Activated CD8-positive, alpha-beta T cell treated with anti-CD3 and anti-CD28 coated beads for 36 hours (primary cell): ENCODE results near the gene ITPR1. TPM values are rescaled to one million over a fixed set of nuclear protein-coding genes. Genes with fewer than 3 reads are reported as not detected.

Experiments used
- ATAC-seq: fragments of 200-7000 bp; cut with Tn5 transposase; one replicate; pipeline ENCODE4 v1.10.0; 2021; ENCODE audit warnings: mild to moderate bottlenecking, moderate library complexity
- CTCF ChIA-PET: fragments of 350-600 bp; sonication (Branson Sonifier 250); formaldehyde crosslinking; loops from one replicate; lab custom pipeline; 2021; ENCODE audit warnings: antibody characterized with exemption; lab: Charles Lee
- POLR2A ChIA-PET: fragments of 350-600 bp; sonication (Branson Sonifier 250); formaldehyde crosslinking; loops from one replicate; lab custom pipeline; 2021; ENCODE audit warnings: antibody characterized with exemption; lab: Charles Lee
- DNase-seq: peaks from one replicate; pipeline ENCODE4 v3.0.0-alpha.2; 2020
- H3K27ac Mint-ChIP-seq: one replicate; pipeline ENCODE4 v1.8.0; 2021; ENCODE audit warnings: mild to moderate bottlenecking, mixed read lengths
- H3K27me3 Mint-ChIP-seq: one replicate; pipeline ENCODE4 v1.8.0; 2021; ENCODE audit warnings: mixed read lengths
- H3K36me3 Mint-ChIP-seq: one replicate; pipeline ENCODE4 v1.8.0; 2021; ENCODE audit warnings: low read depth, mixed read lengths
- H3K4me1 Mint-ChIP-seq: one replicate; pipeline ENCODE4 v1.8.0; 2021; ENCODE audit warnings: low read depth, mixed read lengths
- H3K4me3 Mint-ChIP-seq: one replicate; pipeline ENCODE4 v1.8.0; 2021; ENCODE audit warnings: mild to moderate bottlenecking, moderate library complexity, mixed read lengths
- H3K9me3 Mint-ChIP-seq: one replicate; pipeline ENCODE4 v1.8.0; 2021; ENCODE audit warnings: mixed read lengths
- intact Hi-C: fragments of 100-400 bp; cut with micrococcal nuclease; formaldehyde crosslinking; loops from one replicate; pipeline ENCODE4 v1.10.0; 2022
- total RNA-seq, 2 experiments: library from RNA; stranded (reverse); gene quantifications; one replicate each; pipeline ENCODE4 v1.2.3, GENCODE V29; 2021
- TF ChIP-seq, protein P1 (sequence below): fragments of 200-600 bp; IDR thresholded peaks from one replicate; pipeline ENCODE4 v1.8.0; 2022; ENCODE audit warnings: antibody characterized with exemption, mild to moderate bottlenecking

The ITPR1 gene
- total RNA-seq, 2 experiments from 2014 or later: 93.9 to 98.2 TPM

DNA sequence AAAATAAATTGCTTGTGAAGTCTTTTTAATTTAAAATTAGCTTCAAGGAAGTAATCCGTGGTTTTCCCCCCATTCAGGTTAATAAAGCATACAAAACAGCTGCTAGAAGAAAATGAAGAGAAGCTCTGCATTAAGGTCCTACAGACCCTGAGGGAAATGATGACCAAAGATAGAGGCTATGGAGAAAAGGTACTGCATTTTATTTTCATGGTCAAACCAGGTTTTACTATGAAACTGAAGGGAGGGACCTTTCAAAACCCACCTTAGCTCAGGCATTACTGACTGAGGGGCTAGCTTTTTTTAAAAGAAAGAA is 218.5 kb downstream of the ITPR1 start:
- ATAC-seq (no peak), DNase-seq (no peak)
- TF ChIP-seq, protein P1, sequence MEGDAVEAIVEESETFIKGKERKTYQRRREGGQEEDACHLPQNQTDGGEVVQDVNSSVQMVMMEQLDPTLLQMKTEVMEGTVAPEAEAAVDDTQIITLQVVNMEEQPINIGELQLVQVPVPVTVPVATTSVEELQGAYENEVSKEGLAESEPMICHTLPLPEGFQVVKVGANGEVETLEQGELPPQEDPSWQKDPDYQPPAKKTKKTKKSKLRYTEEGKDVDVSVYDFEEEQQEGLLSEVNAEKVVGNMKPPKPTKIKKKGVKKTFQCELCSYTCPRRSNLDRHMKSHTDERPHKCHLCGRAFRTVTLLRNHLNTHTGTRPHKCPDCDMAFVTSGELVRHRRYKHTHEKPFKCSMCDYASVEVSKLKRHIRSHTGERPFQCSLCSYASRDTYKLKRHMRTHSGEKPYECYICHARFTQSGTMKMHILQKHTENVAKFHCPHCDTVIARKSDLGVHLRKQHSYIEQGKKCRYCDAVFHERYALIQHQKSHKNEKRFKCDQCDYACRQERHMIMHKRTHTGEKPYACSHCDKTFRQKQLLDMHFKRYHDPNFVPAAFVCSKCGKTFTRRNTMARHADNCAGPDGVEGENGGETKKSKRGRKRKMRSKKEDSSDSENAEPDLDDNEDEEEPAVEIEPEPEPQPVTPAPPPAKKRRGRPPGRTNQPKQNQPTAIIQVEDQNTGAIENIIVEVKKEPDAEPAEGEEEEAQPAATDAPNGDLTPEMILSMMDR: peak; percentile 46
- Mint-ChIP-seq H3K36me3 (peaks cover 45% of the 10 kb centered on the region), H3K9me3 (no peaks in the 10 kb centered on the region), H3K4me1 (peaks cover 11% of the 10 kb centered on the region), H3K4me3 (no peak overlapping the region), H3K27me3 (no peaks in the 10 kb centered on the region), H3K27ac (peak overlapping the region; percentile 16)
- ChIA-PET POLR2A (interaction anchor here (0.7 to 2.2 kb wide), 8 partner anchors 15 to 340 kb away, joined by 3 to 11 read pairs (median 4); no protein-coding TSS in a partner anchor), CTCF (interaction anchor here (0.5 to 4.0 kb wide), 103 partner anchors 9 to 744 kb away, joined by 3 to 153 read pairs (median 5); partner anchors contain the start of gene BHLHE40)
- intact Hi-C loops: loop anchor here (1.0 kb wide), 1 partner anchor 347 kb away; no protein-coding TSS in a partner anchor

- Mint-ChIP-seq H3K4me3 (no peak overlapping the region), H3K36me3 (peaks cover 41% of the 10 kb centered on the region), H3K27me3 (no peaks in the 10 kb centered on the region), H3K9me3 (no peaks in the 10 kb centered on the region), H3K27ac (no peak overlapping the region), H3K4me1 (peaks cover 11% of the 10 kb centered on the region)
- ChIA-PET CTCF (interaction anchor here (0.5 to 4.0 kb wide), 102 partner anchors 8 to 744 kb away, joined by 3 to 153 read pairs (median 5); partner anchors contain the start of gene BHLHE40), POLR2A (interaction anchor here (0.7 to 2.2 kb wide), 8 partner anchors 15 to 340 kb away, joined by 3 to 11 read pairs (median 4); no protein-coding TSS in a partner anchor)
- intact Hi-C loops: no loop called here
- DNase-seq: no peak
- ATAC-seq: no peak
- TF ChIP-seq, protein P1: no peak
These were observed 219.0 kb downstream of the ITPR1 start for GRCh38 chr3:4712109-4712508.

- CTCF ChIA-PET: interaction anchor here (0.9 to 5.4 kb wide), 5 partner anchors 262 to 345 kb away, joined by 3 to 17 read pairs (median 3); no protein-coding TSS in a partner anchor
- peak overlapping the region; percentile 24 for H3K27ac Mint-ChIP-seq
These were observed 220.9 kb downstream of the ITPR1 start for GRCh38 chr3:4714045-4714444.

GRCh38 chr3:4716266-4716665 is 223.1 kb downstream of the ITPR1 start:
- ChIA-PET CTCF (interaction anchor here (0.9 to 5.4 kb wide), 10 partner anchors 12 to 341 kb away, joined by 3 to 17 read pairs (median 4); no protein-coding TSS in a partner anchor), POLR2A (no interaction called here)
- peaks cover 7% of the 10 kb centered on the region for H3K4me1 Mint-ChIP-seq
- peaks cover 29% of the 10 kb centered on the region for H3K36me3 Mint-ChIP-seq
- ATAC-seq (no peak), DNase-seq (no peak)
- TF ChIP-seq, protein P1: no peak
- no peaks in the 10 kb centered on the region for H3K27me3 Mint-ChIP-seq
- no peak overlapping the region for H3K27ac Mint-ChIP-seq
- H3K4me3 Mint-ChIP-seq: no peak overlapping the region
- no peaks in the 10 kb centered on the region for H3K9me3 Mint-ChIP-seq
- intact Hi-C loops: no loop called here

More at GRCh38 chr3:4714045-4714444, 220.9 kb downstream of the ITPR1 start:
- H3K4me1 Mint-ChIP-seq: peaks cover 3% of the 10 kb centered on the region
- DNase-seq (no peak), ATAC-seq (no peak)
- intact Hi-C loops: no loop called here
- H3K4me3 Mint-ChIP-seq: no peak overlapping the region
- peaks cover 36% of the 10 kb centered on the region for H3K36me3 Mint-ChIP-seq
- no peaks in the 10 kb centered on the region for H3K9me3 Mint-ChIP-seq
- TF ChIP-seq, protein P1: no peak
- POLR2A ChIA-PET: interaction anchor here (0.6 to 1.3 kb wide), 3 partner anchors 58 to 263 kb away, joined by 3 to 4 read pairs (median 4); no protein-coding TSS in a partner anchor
- H3K27me3 Mint-ChIP-seq: no peaks in the 10 kb centered on the region

- Mint-ChIP-seq H3K27ac (peak overlapping the region; percentile 30), H3K36me3 (peaks cover 30% of the 10 kb centered on the region), H3K27me3 (no peaks in the 10 kb centered on the region), H3K9me3 (no peaks in the 10 kb centered on the region), H3K4me1 (peaks cover 11% of the 10 kb centered on the region), H3K4me3 (no peak overlapping the region)
- no peak for DNase-seq
- CTCF ChIA-PET: interaction anchor here (0.9 to 5.4 kb wide), 11 partner anchors 12 to 341 kb away, joined by 3 to 17 read pairs (median 3); no protein-coding TSS in a partner anchor
- POLR2A ChIA-PET: interaction anchor here (0.6 to 1.2 kb wide), 3 partner anchors 12 to 268 kb away, joined by 3 read pairs; no protein-coding TSS in a partner anchor
- TF ChIP-seq, protein P1: no peak
- no peak for ATAC-seq
- intact Hi-C loops: no loop called here
These were observed 223.7 kb downstream of the ITPR1 start for GRCh38 chr3:4716706-4717362.
